GM23248 (cell line): ENCODE results near the gene POMT1. TPM values are rescaled to one million over a fixed set of nuclear protein-coding genes. Genes with fewer than 3 reads are reported as not detected.

Source experiments
- DNase-seq: peaks from one replicate; pipeline ENCODE4 v3.0.0-alpha.2; 2015
- H2AFZ ChIP-seq: fragments of 200-600 bp; sonication (generic); 2 replicates; pipeline ENCODE4 v1.6.1; 2016; ENCODE audit warnings: antibody characterized with exemption
- H3F3A ChIP-seq: fragments of 200-600 bp; sonication (generic); 2 replicates; pipeline ENCODE4 v1.6.1; 2016; ENCODE audit warnings: mild to moderate bottlenecking, antibody characterized with exemption, mixed run types; ENCODE audit not compliant: insufficient read depth
- H3K27ac ChIP-seq: fragments of 200-600 bp; sonication (generic); 2 replicates; pipeline ENCODE4 v1.5.1; 2016; ENCODE audit warnings: mild to moderate bottlenecking
- H3K27me3 ChIP-seq: fragments of 200-600 bp; sonication (generic); replicated peaks from 2 replicates; pipeline ENCODE4 v1.6.1; 2016; ENCODE audit warnings: mild to moderate bottlenecking; ENCODE audit not compliant: insufficient read depth
- H3K36me3 ChIP-seq: fragments of 200-600 bp; sonication (generic); 2 replicates; pipeline ENCODE4 v1.6.1; 2016; ENCODE audit warnings: low read depth, mild to moderate bottlenecking
- H3K4me1 ChIP-seq: fragments of 200-600 bp; sonication (generic); 2 replicates; pipeline ENCODE4 v1.6.1; 2016; ENCODE audit warnings: mild to moderate bottlenecking; ENCODE audit not compliant: insufficient read depth
- H3K4me2 ChIP-seq: fragments of 200-600 bp; sonication (generic); one replicate; pipeline ENCODE4 v1.6.1; 2016; ENCODE audit warnings: mild to moderate bottlenecking; ENCODE audit not compliant: unreplicated experiment
- H3K4me3 ChIP-seq: fragments of 200-600 bp; sonication (generic); 2 replicates; pipeline ENCODE4 v1.5.1; 2016; ENCODE audit warnings: mild to moderate bottlenecking
- H3K79me2 ChIP-seq: fragments of 200-600 bp; sonication (generic); 2 replicates; pipeline ENCODE4 v1.6.1; 2016; ENCODE audit warnings: mild to moderate bottlenecking; ENCODE audit not compliant: insufficient read depth
- H3K9ac ChIP-seq: fragments of 200-600 bp; sonication (generic); 2 replicates; pipeline ENCODE4 v1.6.1; 2016; ENCODE audit warnings: mild to moderate bottlenecking
- H3K9me2 ChIP-seq: fragments of 200-600 bp; sonication (generic); 2 replicates; pipeline ENCODE4 v1.6.1; 2016; ENCODE audit warnings: mixed run types, mild to moderate bottlenecking, moderate library complexity; ENCODE audit not compliant: insufficient read depth
- H3K9me3 ChIP-seq: fragments of 200-600 bp; sonication (generic); one replicate; pipeline ENCODE4 v1.6.1; 2017; ENCODE audit warnings: low read depth
- H4K20me1 ChIP-seq: fragments of 200-600 bp; sonication (generic); 2 replicates; pipeline ENCODE4 v1.6.0; 2016; ENCODE audit not compliant: insufficient read depth
- EZH2 ChIP-seq: fragments of 200-600 bp; sonication (generic); IDR thresholded peaks from 2 replicates; pipeline ENCODE4 v1.6.1; 2018; ENCODE audit warnings: antibody characterized with exemption, mild to moderate bottlenecking; ENCODE audit not compliant: insufficient read depth, poor library complexity, severe bottlenecking
- EZH2phosphoT487 ChIP-seq: fragments of 200-600 bp; sonication (generic); IDR thresholded peaks from 2 replicates; pipeline ENCODE4 v1.6.1; 2018; ENCODE audit warnings: antibody characterized with exemption, moderate library complexity, mild to moderate bottlenecking, low read depth; ENCODE audit not compliant: insufficient read depth
- WGBS, 2 experiments: methylation state at CpG; one replicate each; pipeline ENCODE4 v1.1.6; 2015 to 2017; ENCODE audit warnings: low lambda C conversion rate in 2 of 2, low coverage in 1 of 2; ENCODE audit errors: missing lambda C conversion rate in 2 of 2; 5-methylcytosine and 5-hydroxymethylcytosine counted together
- in situ Hi-C: fragments of 300-500 bp; cut with MboI; formaldehyde crosslinking; loops from 2 replicates; pipeline ENCODE4 v1.15.0; 2020
- polyA plus RNA-seq: library from polyadenylated mRNA; unstranded; fragments of >200 nt; fragmentation: Nextera tagmentation; extraction: Ambion mirVana; gene quantifications from 2 replicates; pipeline ENCODE4 v1.2.1, GENCODE V29; 2016
- total RNA-seq: library from RNA; depleted of rRNA; stranded (reverse); fragments of >200 nt; shearing (Covaris generic); gene quantifications from 2 replicates; pipeline ENCODE4 v1.2.3, GENCODE V29; 2014

POMT1 gene
- total and polyA plus RNA-seq, 2 experiments from 2014 or later: 28.4 to 32.9 TPM

DNA sequence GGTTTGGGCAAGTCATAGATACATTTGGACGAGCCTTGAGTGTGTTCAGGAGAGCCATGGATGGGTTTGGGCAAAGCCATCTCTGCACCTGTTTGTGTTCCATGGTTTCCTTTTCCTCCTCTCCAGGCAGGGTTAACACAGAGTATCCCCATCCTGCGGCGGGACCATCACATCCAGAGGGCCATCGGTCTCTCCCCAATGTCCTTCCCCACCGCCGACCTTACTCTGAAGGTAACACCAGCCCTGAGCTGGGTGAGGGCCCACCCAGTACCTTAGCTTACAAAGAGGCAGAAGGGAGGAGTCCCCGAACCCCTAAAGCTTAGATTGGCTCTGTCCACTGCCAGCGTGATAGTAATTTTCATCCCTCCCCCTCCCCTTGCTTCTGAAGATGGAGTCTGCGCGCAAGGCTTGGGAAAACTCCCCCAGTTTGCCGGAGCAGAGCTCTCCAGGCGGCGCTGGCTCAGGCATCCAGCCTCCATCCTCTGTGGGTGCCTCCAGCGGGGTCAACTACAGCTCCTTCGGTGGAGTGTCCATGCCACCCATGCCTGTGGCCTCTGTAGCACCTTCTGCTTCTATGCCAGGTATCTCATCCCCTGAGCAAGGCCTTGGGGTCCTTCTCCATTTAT lies 18.0 kb upstream of the POMT1 start:
- Histone ChIP-seq H3K27me3 (no peaks in the 10 kb centered on the region), H4K20me1 (no peaks in the 10 kb centered on the region), H3K9ac (no peak overlapping the region), H3F3A (no peaks in the 10 kb centered on the region), H3K9me3 (no peaks in the 10 kb centered on the region), H3K9me2 (no peaks in the 10 kb centered on the region), H3K27ac (no peak overlapping the region), H3K79me2 (peaks cover 32% of the 10 kb centered on the region; the same call in 1 of the 2 replicates), H3K4me2 (no peak overlapping the region), H3K4me3 (no peak overlapping the region), H2AFZ (no peak overlapping the region), H3K36me3 (peaks cover 21% of the 10 kb centered on the region), H3K4me1 (no peaks in the 10 kb centered on the region)
- no peak for DNase-seq
- TF ChIP-seq EZH2phosphoT487 (no peak), EZH2 (no peak)
- 92 to 95% methylated on average over 15 of the region's 15 CpGs for WGBS, 2 experiments
- in situ Hi-C loops: no loop called here

DNA sequence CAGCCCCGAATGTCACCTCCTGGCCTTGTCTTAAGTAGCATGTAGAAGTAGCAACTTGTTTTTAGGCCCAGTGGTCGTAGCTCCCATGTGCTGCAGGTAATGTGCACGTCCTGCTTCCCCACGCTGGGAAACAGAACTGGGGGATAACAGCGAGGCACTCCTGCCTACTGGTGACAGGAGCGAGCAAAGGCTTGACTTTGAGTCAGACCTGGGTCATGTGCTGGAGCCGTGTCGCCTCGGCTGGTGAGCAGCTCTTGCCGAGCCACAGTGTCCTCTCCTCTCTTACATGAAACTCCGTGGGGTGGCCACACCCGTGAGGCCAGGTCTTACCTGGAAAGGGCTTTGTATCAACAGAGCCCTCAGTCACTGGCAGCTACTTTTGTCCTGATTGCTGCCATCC lies 17.5 kb upstream of the POMT1 start:
- no peaks in the 10 kb centered on the region for H3K9me2 ChIP-seq
- in situ Hi-C loops: no loop called here
- H3K36me3 ChIP-seq: peaks cover 16% of the 10 kb centered on the region
- no peak overlapping the region for H3K27ac ChIP-seq
- no peak overlapping the region for H2AFZ ChIP-seq
- no peaks in the 10 kb centered on the region for H3K4me1 ChIP-seq
- no peak for TF ChIP-seq EZH2phosphoT487
- TF ChIP-seq EZH2: no peak
- no peak overlapping the region for H3K4me2 ChIP-seq
- no peaks in the 10 kb centered on the region for H3K9me3 ChIP-seq
- WGBS, 2 experiments: 80 to 81% methylated on average over 12 of the region's 12 CpGs
- no peaks in the 10 kb centered on the region for H4K20me1 ChIP-seq
- DNase-seq: no peak
- H3K27me3 ChIP-seq: no peaks in the 10 kb centered on the region
- H3K4me3 ChIP-seq: no peak overlapping the region
- no peaks in the 10 kb centered on the region for H3F3A ChIP-seq
- no peak overlapping the region for H3K9ac ChIP-seq
- peaks cover 27% of the 10 kb centered on the region; the same call in 1 of the 2 replicates for H3K79me2 ChIP-seq

DNA sequence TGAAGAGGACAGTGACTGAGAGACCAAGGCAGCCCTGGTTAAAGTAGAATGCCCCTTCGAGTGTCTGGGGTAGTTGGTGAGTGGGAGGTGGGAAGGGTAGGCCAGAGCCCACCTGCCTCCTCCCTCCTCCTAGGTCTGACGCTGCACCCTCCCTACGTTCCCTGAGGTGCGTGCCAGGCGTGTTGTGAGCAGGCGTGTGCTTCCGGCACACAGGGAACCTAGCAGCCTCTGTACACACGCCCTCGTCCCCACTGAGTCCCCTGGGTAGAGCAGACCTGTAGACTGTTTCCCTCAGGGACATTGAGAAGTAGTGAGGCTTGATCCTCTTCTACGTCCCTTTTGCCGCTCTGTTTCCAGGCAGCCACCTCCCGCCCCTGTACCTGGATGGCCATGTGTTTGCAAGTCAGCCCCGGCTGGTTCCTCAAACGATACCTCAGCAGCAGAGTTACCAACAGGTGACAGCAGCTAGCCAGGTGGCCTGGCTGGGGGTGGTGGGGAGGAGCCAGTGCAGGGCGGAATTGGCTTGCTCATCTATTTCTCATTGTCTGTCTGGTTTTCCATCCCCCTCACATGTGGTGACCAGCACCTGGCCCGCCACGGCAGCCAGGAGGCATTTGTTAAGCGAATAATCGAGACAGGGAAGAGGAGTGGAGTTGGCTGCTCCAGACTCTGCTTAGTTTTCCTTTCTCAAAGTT lies 16.8 kb upstream of the POMT1 start:
- no peak for DNase-seq
- Histone ChIP-seq H3K36me3 (peaks cover 9% of the 10 kb centered on the region; the same call in 1 of the 2 replicates), H3K9me3 (no peaks in the 10 kb centered on the region), H3K4me3 (no peak overlapping the region), H3K9ac (no peak overlapping the region), H3F3A (no peaks in the 10 kb centered on the region), H3K27me3 (no peaks in the 10 kb centered on the region), H3K79me2 (peaks cover 20% of the 10 kb centered on the region; the same call in 1 of the 2 replicates), H3K4me1 (no peaks in the 10 kb centered on the region), H3K9me2 (no peaks in the 10 kb centered on the region), H3K4me2 (no peak overlapping the region), H2AFZ (no peak overlapping the region), H3K27ac (no peak overlapping the region), H4K20me1 (no peaks in the 10 kb centered on the region)
- no peak for TF ChIP-seq EZH2phosphoT487
- no peak for TF ChIP-seq EZH2
- 86% methylated on average over 19 of the region's 19 CpGs for WGBS, 2 experiments
- in situ Hi-C loops: no loop called here

GRCh38 chr9:131487001-131487400 lies 15.7 kb upstream of the POMT1 start:
- Histone ChIP-seq H3K79me2 (peaks cover 19% of the 10 kb centered on the region; the same call in 1 of the 2 replicates), H3K4me3 (no peak overlapping the region), H3K27ac (no peak overlapping the region), H3K9ac (no peak overlapping the region), H2AFZ (no peak overlapping the region), H3K27me3 (no peaks in the 10 kb centered on the region), H4K20me1 (no peaks in the 10 kb centered on the region), H3K4me2 (no peak overlapping the region), H3K4me1 (no peaks in the 10 kb centered on the region), H3K9me2 (no peaks in the 10 kb centered on the region), H3F3A (no peaks in the 10 kb centered on the region), H3K36me3 (peaks cover 12% of the 10 kb centered on the region; the same call in 1 of the 2 replicates), H3K9me3 (no peaks in the 10 kb centered on the region)
- TF ChIP-seq EZH2 (no peak), EZH2phosphoT487 (no peak)
- in situ Hi-C loops: no loop called here
- 77 to 93% methylated on average over 5 to 9 of the region's 9 CpGs for WGBS, 2 experiments
- DNase-seq: no peak
